HFFc6 (cell line): ENCODE measurements around the gene TTC8. TPM values are rescaled to one million over a fixed set of nuclear protein-coding genes. Genes with fewer than 3 reads are reported as not detected.
A peak's percentile ranks its signal among the peaks of the same experiment; 100 is the strongest.

Experiments
- DNase-seq: peaks from one replicate; pipeline ENCODE4 v3.0.0-alpha.2; 2018
- H3K27ac Mint-ChIP-seq: 2 replicates; pipeline ENCODE4 v1.8.0; 2020; ENCODE audit warnings: mild to moderate bottlenecking, mixed read lengths
- H3K27me3 Mint-ChIP-seq: 2 replicates; pipeline ENCODE4 v1.8.0; 2021; ENCODE audit warnings: mild to moderate bottlenecking, moderate library complexity, mixed read lengths; ENCODE audit not compliant: insufficient read depth
- H3K36me3 Mint-ChIP-seq: 2 replicates; pipeline ENCODE4 v1.8.0; 2021; ENCODE audit warnings: low read depth, mixed read lengths
- H3K4me1 Mint-ChIP-seq: 2 replicates; pipeline ENCODE4 v1.8.0; 2020; ENCODE audit warnings: low read depth, mixed read lengths
- H3K4me3 Mint-ChIP-seq: 2 replicates; pipeline ENCODE4 v1.8.0; 2020; ENCODE audit warnings: mild to moderate bottlenecking, moderate library complexity, mixed read lengths
- H3K9me3 Mint-ChIP-seq: 2 replicates; pipeline ENCODE4 v1.8.0; 2020; ENCODE audit warnings: mild to moderate bottlenecking, mixed read lengths
- total RNA-seq, 6 experiments: library from RNA; stranded (reverse); fragmentation: NEBNext Ultra II Directional; extraction: Animal tissue kit (Norgen Biotek cat#: 25700); gene quantifications; 2 replicates in 1 of 6; 3 replicates in 5 of 6; pipeline ENCODE4 v1.2.3, GENCODE V29; 2021
- TF ChIP-seq, protein P1 (sequence below): fragments of 200-600 bp; sonication (generic); IDR thresholded peaks from 2 replicates; pipeline ENCODE4 v1.5.0; 2021; ENCODE audit warnings: antibody characterized with exemption, mild to moderate bottlenecking

TTC8 gene
- total RNA-seq, 6 experiments from 2014 or later: 51.3 to 70.0 (median 58.5) TPM

DNA sequence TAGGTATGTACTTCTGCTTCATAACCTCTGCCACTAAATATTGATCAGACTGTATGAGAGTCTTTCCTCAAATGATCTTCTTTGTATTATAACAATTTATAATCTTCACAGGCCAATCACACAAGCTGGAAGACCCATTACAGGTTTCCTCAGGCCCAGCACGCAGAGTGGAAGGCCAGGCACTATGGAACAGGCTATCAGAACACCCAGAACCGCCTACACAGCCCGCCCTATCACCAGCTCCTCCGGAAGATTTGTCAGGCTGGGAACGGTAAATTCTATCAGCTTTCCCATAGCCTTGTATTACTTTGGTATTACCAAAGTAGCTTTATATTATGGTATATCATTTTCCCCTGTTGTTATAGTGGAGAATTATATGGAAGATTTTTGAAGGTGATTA, 16.5 kb downstream of the TTC8 start:
- TF ChIP-seq, protein P1, sequence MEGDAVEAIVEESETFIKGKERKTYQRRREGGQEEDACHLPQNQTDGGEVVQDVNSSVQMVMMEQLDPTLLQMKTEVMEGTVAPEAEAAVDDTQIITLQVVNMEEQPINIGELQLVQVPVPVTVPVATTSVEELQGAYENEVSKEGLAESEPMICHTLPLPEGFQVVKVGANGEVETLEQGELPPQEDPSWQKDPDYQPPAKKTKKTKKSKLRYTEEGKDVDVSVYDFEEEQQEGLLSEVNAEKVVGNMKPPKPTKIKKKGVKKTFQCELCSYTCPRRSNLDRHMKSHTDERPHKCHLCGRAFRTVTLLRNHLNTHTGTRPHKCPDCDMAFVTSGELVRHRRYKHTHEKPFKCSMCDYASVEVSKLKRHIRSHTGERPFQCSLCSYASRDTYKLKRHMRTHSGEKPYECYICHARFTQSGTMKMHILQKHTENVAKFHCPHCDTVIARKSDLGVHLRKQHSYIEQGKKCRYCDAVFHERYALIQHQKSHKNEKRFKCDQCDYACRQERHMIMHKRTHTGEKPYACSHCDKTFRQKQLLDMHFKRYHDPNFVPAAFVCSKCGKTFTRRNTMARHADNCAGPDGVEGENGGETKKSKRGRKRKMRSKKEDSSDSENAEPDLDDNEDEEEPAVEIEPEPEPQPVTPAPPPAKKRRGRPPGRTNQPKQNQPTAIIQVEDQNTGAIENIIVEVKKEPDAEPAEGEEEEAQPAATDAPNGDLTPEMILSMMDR: no peak
- Mint-ChIP-seq H3K36me3 (peaks cover 58% of the 10 kb centered on the region), H3K4me3 (peak overlapping the region; percentile 34), H3K9me3 (no peaks in the 10 kb centered on the region), H3K27ac (peak overlapping the region; percentile 92), H3K4me1 (peaks cover 81% of the 10 kb centered on the region), H3K27me3 (no peaks in the 10 kb centered on the region; the same call in 1 of the 2 replicates)
- DNase-seq: no peak

DNA sequence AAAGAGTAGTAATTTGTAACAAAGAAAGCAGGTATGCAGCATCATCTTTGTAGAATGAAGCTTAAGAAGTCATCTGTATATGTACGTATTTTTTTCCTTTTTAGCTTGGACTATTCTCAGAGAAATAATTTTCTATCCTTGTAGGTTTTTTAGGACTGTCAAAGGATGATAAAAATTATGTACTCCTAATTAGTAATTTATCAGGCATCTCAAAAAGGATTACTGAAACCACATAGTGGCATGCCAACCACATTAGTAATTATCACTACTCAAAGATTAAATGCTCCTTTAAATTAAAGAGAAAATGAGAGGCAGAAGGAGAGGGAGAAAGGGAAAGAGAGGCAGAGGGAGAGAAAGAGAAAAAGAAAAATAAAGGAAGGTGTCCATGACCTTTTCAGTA, 17.3 kb downstream of the TTC8 start:
- peaks cover 66% of the 10 kb centered on the region for H3K36me3 Mint-ChIP-seq
- no peaks in the 10 kb centered on the region; the same call in 1 of the 2 replicates for H3K27me3 Mint-ChIP-seq
- no peaks in the 10 kb centered on the region for H3K9me3 Mint-ChIP-seq
- H3K4me1 Mint-ChIP-seq: peaks cover 82% of the 10 kb centered on the region
- H3K27ac Mint-ChIP-seq: peak overlapping the region; percentile 92
- DNase-seq: peak; percentile 61
- peak overlapping the region; percentile 45 for H3K4me3 Mint-ChIP-seq
- TF ChIP-seq, protein P1: no peak

DNA sequence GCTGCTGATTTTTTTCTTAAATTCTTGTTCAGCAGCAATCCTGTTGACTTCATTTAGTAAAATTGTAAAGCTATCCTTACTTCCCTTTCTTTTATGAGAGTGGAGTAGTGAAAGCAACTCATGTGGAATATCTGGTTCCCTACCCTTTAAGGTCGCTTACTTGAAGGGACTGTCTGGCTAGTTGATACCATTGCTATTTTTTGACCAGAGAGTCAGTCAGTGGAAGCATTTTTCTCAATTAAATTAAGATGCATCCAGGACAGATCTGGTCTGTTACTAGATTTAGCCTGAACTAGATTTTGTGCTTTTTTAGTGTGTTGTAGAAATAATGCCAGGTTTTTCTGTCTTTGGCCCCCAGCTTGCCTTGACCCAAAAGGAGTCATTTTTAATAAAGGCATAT, 18.0 kb downstream of the TTC8 start:
- H3K27me3 Mint-ChIP-seq: no peaks in the 10 kb centered on the region; the same call in 1 of the 2 replicates
- H3K9me3 Mint-ChIP-seq: no peaks in the 10 kb centered on the region
- TF ChIP-seq, protein P1: no peak
- DNase-seq: no peak
- peak overlapping the region; percentile 92 for H3K27ac Mint-ChIP-seq
- H3K4me3 Mint-ChIP-seq: no peak overlapping the region
- H3K4me1 Mint-ChIP-seq: peaks cover 83% of the 10 kb centered on the region
- peaks cover 68% of the 10 kb centered on the region for H3K36me3 Mint-ChIP-seq

DNA sequence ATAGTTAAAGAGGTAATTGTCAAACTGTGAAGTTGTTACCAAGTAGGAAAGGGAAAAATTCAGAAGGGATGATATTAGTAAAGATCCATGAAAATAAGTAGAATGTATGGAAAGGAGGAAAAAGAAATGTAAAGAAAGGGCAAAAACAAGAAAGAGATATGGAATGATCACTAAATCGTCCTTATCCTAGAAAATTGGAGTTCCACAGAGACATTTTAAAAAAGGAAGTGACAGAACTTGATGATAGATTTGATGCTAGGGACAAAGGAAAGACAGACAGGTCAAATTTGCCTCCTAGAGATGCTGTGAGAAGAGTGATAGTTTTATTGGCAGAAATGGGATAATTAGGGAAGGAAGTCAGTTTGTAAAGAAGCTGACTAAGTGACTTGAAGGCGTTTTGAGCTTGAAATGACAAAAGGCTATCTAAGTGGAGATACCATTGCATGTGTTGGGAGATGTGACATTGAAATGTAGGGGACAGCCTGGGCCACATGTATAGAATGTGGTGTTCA, 20.6 kb downstream of the TTC8 start:
- no peak for DNase-seq
- TF ChIP-seq, protein P1: no peak
- Mint-ChIP-seq H3K27me3 (no peaks in the 10 kb centered on the region; the same call in 1 of the 2 replicates), H3K4me3 (no peak overlapping the region), H3K27ac (no peak overlapping the region; the same call in 1 of the 2 replicates), H3K36me3 (peaks cover 61% of the 10 kb centered on the region), H3K9me3 (no peaks in the 10 kb centered on the region), H3K4me1 (peaks cover 87% of the 10 kb centered on the region)

DNA sequence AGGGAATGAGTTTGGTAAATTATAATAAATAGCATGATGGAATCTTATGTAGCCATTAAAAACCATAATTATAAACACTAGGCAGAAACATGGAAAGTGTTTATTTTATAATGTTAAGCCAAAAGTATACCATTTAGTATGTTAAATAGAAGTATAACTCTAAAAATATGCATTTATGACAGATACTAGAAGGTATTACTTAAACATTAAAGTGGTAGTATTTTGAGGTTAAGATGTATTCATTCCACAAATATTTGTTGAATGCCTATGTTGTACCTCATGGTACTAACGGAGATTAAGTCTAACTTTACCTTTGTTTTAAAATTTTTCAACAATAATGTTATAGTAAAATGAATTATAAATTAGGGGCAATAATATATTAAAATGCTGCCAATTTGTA, 24.1 kb downstream of the TTC8 start:
- TF ChIP-seq, protein P1: no peak
- no peak for DNase-seq
- Mint-ChIP-seq H3K27ac (no peak overlapping the region), H3K4me3 (no peak overlapping the region; the same call in 1 of the 2 replicates), H3K4me1 (peaks cover 88% of the 10 kb centered on the region), H3K36me3 (peaks cover 74% of the 10 kb centered on the region), H3K9me3 (no peaks in the 10 kb centered on the region), H3K27me3 (no peaks in the 10 kb centered on the region; the same call in 1 of the 2 replicates)
